Upper lobe of left lung (tissue), 6 donors: Measurements from ENCODE around the gene RAB20. TPM values are rescaled to one million over a fixed set of nuclear protein-coding genes. Genes with fewer than 3 reads are reported as not detected.
A peak's percentile ranks its signal among the peaks of the same experiment; 100 is the strongest.

Experiments
- ATAC-seq, 2 donors: fragments of 200-7000 bp; cut with Tn5 transposase; one replicate each; pipeline ENCODE4 v1.9.1; 2022; ENCODE audit warnings: mild to moderate bottlenecking in 2 of 2, moderate library complexity in 2 of 2; ENCODE audit not compliant: low FRiP score in 2 of 2
- DNase-seq, 2 donors: peaks; one replicate each; pipeline ENCODE4 v3.0.0-alpha.2; 2019 to 2020
- H3K27ac ChIP-seq, 4 donors: fragments of 200-600 bp; sonication (generic); one replicate each; pipeline ENCODE4 v1.5.1; 2016 to 2019
- H3K27me3 ChIP-seq, 4 donors: fragments of 200-600 bp; sonication (generic); one replicate each; pipeline ENCODE4 v1.5.1; 2017 to 2019
- H3K36me3 ChIP-seq, 4 donors: fragments of 200-600 bp; sonication (generic); one replicate each; pipeline ENCODE4 v1.5.1; 2016 to 2019
- H3K4me1 ChIP-seq, 4 donors: fragments of 200-600 bp; sonication (generic); one replicate each; pipeline ENCODE4 v1.5.1; 2018 to 2019
- H3K4me3 ChIP-seq, 4 donors: fragments of 200-600 bp; sonication (generic); one replicate each; pipeline ENCODE4 v1.5.1; 2017 to 2019; ENCODE audit warnings: mild to moderate bottlenecking in 2 of 4, moderate library complexity in 1 of 4
- H3K9me3 ChIP-seq, 4 donors: fragments of 200-600 bp; sonication (generic); one replicate each; pipeline ENCODE4 v1.5.1; 2018 to 2019
- EP300 ChIP-seq, 4 donors: sonication (generic); formaldehyde crosslinking; IDR thresholded peaks; one replicate each; pipeline ENCODE4 v1.5.1; 2017; ENCODE audit warnings: antibody characterized with exemption in 4 of 4, control low read depth in 2 of 4
- POLR2A ChIP-seq, 4 donors: fragments of 450-650 bp; IDR thresholded peaks; one replicate each; pipeline ENCODE4 v1.5.1; 2016 to 2017; ENCODE audit warnings: antibody characterized with exemption in 4 of 4, mild to moderate bottlenecking in 2 of 4
- POLR2AphosphoS5 ChIP-seq, 2 donors: sonication (generic); formaldehyde crosslinking; IDR thresholded peaks; one replicate each; pipeline ENCODE4 v1.5.1; 2017; ENCODE audit warnings: antibody characterized with exemption in 2 of 2
- WGBS, 2 donors: methylation state at CpG; one replicate each; pipeline ENCODE4 v1.1.5; 2017 to 2018; 5-methylcytosine and 5-hydroxymethylcytosine counted together
- total RNA-seq, 6 donors: library from RNA; depleted of rRNA in 4 of 6; stranded (reverse); fragments of >200 nt in 4 of 6; gene quantifications; one replicate each; pipeline versions ENCODE4 v1.1.0 to v1.2.1, GENCODE V29; 2016 to 2021
- TF ChIP-seq, protein P1 (sequence below), 6 experiments: fragments of 450-650 bp in 4 of 6; fragments of 200-600 bp in 2 of 6; sonication (generic) in 2 of 6; IDR thresholded peaks; one replicate each; pipeline ENCODE4 v1.5.1; 2016 to 2019; ENCODE audit warnings: antibody characterized with exemption in 6 of 6
- donor health status: DM: no; HTN: no; CAD: no; lungs with moderate emphysema.
- donor health status: DM: no; HTN: yes; CAD: no; lungs with severe emphysema.

The RAB20 gene
- total RNA-seq, 6 donors from 2014 or later = 46.7 to 80.7 (median 57.8) TPM

DNA sequence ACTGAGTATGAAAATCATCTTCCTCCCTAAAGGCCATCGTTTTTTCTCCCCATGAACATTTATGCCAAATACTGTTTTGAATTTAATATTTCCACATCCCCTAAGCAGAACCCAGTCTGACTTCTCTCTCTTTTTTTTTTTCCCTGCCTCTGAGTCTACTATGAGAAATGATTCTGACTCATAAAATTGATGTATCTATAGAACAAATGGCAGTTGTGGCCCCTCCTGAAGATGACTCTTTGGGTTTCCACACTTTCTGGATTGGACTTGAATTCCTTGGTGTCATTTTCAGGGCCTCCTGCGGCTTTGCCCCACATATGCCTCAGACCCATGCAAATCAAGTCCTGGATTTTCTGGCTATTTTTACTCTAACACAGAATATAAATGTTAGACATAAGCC is 31.1 kb upstream of the RAB20 start:
- WGBS, 2 donors = 79 to 83% methylated on average over 2 of the region's 2 CpGs
- H3K36me3 ChIP-seq = no peaks in the 10 kb centered on the region
- DNase-seq (no peak), ATAC-seq (no peak)
- peaks cover 0 to 3% (median 0%) of the 10 kb centered on the region in 4 donors for H3K4me1 ChIP-seq
- H3K9me3 ChIP-seq = no peaks in the 10 kb centered on the region
- no peak overlapping the region for H3K4me3 ChIP-seq
- TF ChIP-seq POLR2A (IDR thresholded peaks at IDR 0.05) (no peak), POLR2AphosphoS5 (IDR thresholded peaks at IDR 0.05) (no peak), EP300 (IDR thresholded peaks at IDR 0.05) (no peak)
- TF ChIP-seq, protein P1, sequence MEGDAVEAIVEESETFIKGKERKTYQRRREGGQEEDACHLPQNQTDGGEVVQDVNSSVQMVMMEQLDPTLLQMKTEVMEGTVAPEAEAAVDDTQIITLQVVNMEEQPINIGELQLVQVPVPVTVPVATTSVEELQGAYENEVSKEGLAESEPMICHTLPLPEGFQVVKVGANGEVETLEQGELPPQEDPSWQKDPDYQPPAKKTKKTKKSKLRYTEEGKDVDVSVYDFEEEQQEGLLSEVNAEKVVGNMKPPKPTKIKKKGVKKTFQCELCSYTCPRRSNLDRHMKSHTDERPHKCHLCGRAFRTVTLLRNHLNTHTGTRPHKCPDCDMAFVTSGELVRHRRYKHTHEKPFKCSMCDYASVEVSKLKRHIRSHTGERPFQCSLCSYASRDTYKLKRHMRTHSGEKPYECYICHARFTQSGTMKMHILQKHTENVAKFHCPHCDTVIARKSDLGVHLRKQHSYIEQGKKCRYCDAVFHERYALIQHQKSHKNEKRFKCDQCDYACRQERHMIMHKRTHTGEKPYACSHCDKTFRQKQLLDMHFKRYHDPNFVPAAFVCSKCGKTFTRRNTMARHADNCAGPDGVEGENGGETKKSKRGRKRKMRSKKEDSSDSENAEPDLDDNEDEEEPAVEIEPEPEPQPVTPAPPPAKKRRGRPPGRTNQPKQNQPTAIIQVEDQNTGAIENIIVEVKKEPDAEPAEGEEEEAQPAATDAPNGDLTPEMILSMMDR (IDR thresholded peaks at IDR 0.05) = no peak
- no peaks in the 10 kb centered on the region for H3K27me3 ChIP-seq
- no peak overlapping the region for H3K27ac ChIP-seq

DNA sequence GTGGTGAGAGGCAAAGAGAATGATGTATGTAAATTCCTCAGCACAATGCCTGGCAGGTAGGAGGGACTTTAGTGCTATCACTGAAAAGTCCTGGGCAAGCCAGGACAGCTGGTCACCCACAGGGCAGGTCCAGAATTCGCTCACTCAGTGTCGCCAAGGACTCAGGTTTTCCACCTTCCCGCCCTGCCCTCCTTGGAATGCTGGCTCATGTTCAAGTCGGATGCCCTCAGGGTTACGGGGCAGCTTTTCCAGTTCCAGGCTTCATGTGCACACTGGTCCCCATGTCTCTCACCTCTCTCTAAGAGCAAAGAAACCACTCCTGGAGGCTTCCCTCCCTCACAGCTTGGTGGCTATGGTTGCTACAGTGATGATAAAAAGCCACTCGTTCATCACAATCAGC is 29.1 kb upstream of the RAB20 start:
- peaks cover 0 to 3% (median 0%) of the 10 kb centered on the region in 4 donors for H3K4me1 ChIP-seq
- H3K4me3 ChIP-seq = no peak overlapping the region
- H3K9me3 ChIP-seq = no peaks in the 10 kb centered on the region
- no peak overlapping the region for H3K27ac ChIP-seq
- TF ChIP-seq, protein P1 (IDR thresholded peaks at IDR 0.05) = no peak
- TF ChIP-seq POLR2AphosphoS5 (IDR thresholded peaks at IDR 0.05) (no peak), EP300 (IDR thresholded peaks at IDR 0.05) (no peak), POLR2A (IDR thresholded peaks at IDR 0.05) (no peak)
- peak in 1 of 2 donors; percentile 42 for DNase-seq
- 56 to 66% methylated on average over 6 of the region's 6 CpGs for WGBS, 2 donors
- ATAC-seq = peak in 1 of 2 donors; percentile 72
- no peaks in the 10 kb centered on the region for H3K36me3 ChIP-seq
- no peaks in the 10 kb centered on the region for H3K27me3 ChIP-seq

DNA sequence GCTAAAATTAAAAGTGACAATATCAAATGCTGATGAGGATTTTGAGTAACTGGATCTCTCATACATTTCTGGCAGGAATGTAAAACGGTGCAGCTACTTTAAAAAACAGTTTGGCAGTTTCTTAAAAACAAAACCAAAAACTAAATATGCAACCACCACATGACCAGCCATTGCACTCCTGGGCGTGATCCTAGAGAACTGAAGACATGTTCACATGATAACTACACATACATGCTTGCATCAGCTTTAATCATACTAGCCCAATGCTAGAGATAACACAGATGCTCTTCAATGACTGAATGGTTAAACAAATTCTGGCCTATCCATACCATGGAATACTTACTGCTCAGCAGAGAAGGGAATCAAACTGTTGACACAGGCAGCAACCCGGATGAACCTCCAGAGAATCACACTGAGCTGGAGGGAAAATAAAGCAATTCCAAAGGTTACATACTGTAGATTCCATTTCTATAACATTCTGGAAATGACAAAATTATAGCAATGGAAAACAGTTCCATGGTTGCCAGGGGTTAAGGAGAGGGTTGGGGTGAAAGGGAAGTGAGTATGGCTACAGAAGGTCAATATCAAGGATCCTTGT is 28.4 kb upstream of the RAB20 start:
- ATAC-seq = no peak
- TF ChIP-seq, protein P1 (IDR thresholded peaks at IDR 0.05) = no peak
- TF ChIP-seq POLR2A (IDR thresholded peaks at IDR 0.05) (no peak), EP300 (IDR thresholded peaks at IDR 0.05) (no peak), POLR2AphosphoS5 (IDR thresholded peaks at IDR 0.05) (no peak)
- no peak for DNase-seq
- no peak overlapping the region for H3K27ac ChIP-seq
- H3K4me3 ChIP-seq = no peak overlapping the region
- no peaks in the 10 kb centered on the region for H3K9me3 ChIP-seq
- H3K36me3 ChIP-seq = no peaks in the 10 kb centered on the region
- H3K27me3 ChIP-seq = no peaks in the 10 kb centered on the region
- peaks cover 0 to 3% (median 0%) of the 10 kb centered on the region in 4 donors for H3K4me1 ChIP-seq
- WGBS, 2 donors = 62 to 76% methylated on average over 3 of the region's 3 CpGs

DNA sequence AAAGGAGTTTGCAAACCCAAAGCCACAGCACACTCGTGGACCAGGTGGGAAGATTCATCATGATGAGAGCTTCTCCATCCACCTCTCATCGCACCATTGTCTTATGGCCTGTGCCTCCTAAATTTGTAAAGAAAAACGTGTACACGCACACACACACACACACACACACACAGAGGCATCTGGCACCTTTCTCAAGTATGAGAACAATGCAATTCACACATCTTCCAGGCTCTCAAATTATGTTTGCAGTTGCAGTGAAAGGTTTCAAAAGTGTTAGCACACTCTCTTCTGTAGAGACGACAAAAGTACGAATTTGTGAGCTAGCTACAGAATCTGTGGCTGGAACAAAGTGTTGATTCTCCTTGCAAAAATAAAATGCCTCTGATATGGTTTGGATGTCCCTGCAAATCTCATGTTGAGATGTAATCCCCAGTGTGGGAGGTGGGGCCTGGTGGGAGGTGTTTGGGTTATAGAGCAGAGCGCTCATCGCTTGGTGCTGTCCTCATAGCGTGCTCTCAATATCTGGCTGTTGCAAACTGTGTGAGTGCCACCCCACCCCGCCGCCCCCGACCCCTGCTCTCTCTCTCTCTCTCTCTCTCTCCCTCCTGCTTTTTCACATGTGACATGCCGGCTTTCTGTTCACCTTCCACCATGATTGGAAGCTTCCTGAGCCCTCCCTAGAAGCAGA is 21.8 kb upstream of the RAB20 start:
- H3K27me3 ChIP-seq = no peaks in the 10 kb centered on the region
- no peak overlapping the region for H3K4me3 ChIP-seq
- H3K27ac ChIP-seq = no peak overlapping the region
- ATAC-seq = no peak
- DNase-seq = no peak
- TF ChIP-seq EP300 (IDR thresholded peaks at IDR 0.05) (no peak), POLR2AphosphoS5 (IDR thresholded peaks at IDR 0.05) (no peak), POLR2A (IDR thresholded peaks at IDR 0.05) (no peak)
- TF ChIP-seq, protein P1 (IDR thresholded peaks at IDR 0.05) = no peak
- H3K36me3 ChIP-seq = no peaks in the 10 kb centered on the region
- WGBS, 2 donors = 68 to 75% methylated on average over 13 of the region's 13 CpGs
- no peaks in the 10 kb centered on the region for H3K4me1 ChIP-seq
- no peaks in the 10 kb centered on the region for H3K9me3 ChIP-seq
